ENCODE data around the gene POLR3G.

Gene POLR3G

GRCh38 chr5:90554358-90555006 lies 79.8 kb downstream of the POLR3G start:
- no peak for DNase-seq

GRCh38 chr5:90555666-90556065 lies 81.0 kb downstream of the POLR3G start:
- DNase-seq, result no peak

GRCh38 chr5:90557391-90557790 lies 82.7 kb downstream of the POLR3G start:
- DNase-seq, result no peak

GRCh38 chr5:90557871-90558270 lies 83.2 kb downstream of the POLR3G start:
- DNase-seq, result no peak

GRCh38 chr5:90558344-90559192 lies 83.9 kb downstream of the POLR3G start, which contains the start of gene ADGRV1:
TSS of gene ADGRV1 (plus strand) at chr5:90558797. CDS start at chr5:90558896, 99 bp downstream.
- peak; percentile 90 for DNase-seq

- no peak for DNase-seq
These were observed 86.1 kb downstream of the POLR3G start for GRCh38 chr5:90560771-90561170.

GRCh38 chr5:90561766-90562165 lies 87.1 kb downstream of the POLR3G start:
- DNase-seq, result no peak

- DNase-seq, result peak; percentile 4
These were observed 87.7 kb downstream of the POLR3G start for GRCh38 chr5:90562341-90562740.

- no peak for DNase-seq
These were observed 88.4 kb downstream of the POLR3G start for GRCh38 chr5:90563108-90563507.

Measured in DMS153 (cell line).